Measurements from ENCODE around the gene MYO1G.

The MYO1G gene

DNA sequence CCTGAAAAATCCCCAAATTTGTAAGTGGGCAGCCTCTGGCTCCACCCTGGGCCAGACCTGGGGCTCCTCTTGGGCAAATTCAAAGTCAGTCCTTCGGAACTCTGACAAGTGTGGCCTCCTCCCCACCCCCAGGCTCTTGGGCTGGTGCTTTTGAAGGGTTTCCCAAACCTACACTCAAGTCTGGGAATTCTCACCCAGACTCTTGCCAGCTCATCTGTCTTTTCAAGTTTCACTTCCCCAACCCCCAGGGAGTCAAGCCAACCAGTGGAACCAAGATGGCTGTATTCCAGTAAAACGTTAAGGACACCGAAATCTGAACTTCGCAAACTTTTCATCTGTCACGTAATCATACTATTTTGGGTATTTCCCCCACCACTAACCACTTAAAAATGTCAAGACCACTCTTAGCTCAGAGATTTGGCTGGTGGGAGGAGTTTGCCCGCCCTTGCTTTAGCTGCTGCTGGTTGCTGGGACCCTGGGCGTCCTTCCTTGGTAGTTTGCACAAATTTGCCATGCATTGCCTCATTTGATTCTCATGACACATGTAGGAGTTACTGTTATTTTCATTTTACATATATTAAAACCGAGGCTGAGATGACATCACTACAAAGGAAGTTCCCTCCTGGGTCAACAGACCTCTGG is 1.7 kb upstream of the MYO1G start:
- DNase-seq (ENCODE audit: low read depth), result peak; percentile 58

DNA sequence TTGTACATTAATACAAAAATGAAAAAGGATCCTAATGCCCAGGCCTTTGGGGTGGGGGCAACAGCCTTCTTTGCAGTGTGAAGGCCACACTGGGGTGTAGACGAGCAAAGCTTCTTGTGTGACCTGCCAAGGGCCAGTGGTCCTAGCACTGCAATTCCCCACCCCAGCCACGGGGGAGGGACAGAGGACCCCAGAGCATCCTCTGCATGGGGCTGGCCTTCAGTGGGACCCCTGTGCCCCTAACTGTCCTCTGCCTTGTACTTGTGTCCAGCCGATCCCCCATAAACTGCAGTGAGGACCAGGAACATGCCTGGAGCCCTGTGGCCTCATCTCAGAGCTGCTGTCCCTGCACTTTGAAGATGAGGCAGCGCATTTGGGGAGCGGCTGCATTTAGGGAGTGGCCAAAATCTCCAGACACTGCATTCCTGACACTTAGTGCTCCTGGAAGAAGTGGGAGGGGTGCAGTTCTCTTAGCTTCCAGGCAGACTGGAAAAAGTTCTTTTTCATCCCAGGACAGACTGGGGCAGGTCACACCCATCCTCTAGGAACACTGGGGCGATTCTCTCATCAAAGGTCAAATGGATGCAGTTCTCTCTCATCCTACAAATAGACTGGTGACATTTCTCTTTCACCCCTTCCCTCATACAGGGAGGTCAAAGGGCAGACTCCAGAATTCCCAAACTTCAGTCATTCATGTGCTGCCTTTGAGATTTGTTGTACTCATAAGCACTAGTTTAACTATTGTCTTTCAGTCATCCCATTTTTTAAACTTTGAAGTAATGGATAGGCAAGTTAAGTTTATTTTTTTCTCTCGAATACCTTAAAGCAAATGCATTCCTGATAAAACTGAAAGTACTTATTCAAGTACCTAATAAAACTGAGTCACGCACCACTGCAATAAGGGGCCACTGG is 922 bp upstream of the MYO1G start:
- DNase-seq (ENCODE audit: low read depth), result no peak

DNA sequence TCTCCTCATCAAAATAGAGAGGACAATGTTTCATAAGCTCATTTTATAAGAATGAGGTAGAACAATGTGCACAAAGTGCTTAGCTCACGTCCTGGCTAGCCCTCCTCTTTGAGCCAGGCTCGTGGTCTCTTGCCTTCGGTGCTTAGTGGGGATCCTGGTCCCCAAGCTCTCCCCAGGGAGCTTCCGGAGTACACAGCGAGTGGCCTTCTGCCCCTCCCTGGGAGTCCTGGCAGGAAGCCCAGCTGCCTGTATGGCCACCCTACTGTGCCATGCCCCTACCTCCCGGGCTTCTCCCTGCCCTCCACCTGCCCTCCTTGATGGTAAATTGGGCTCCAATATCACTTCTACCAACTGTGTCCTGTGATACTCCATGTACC is 868 bp downstream of the MYO1G start:
- no peak for DNase-seq (ENCODE audit: low read depth)

DNA sequence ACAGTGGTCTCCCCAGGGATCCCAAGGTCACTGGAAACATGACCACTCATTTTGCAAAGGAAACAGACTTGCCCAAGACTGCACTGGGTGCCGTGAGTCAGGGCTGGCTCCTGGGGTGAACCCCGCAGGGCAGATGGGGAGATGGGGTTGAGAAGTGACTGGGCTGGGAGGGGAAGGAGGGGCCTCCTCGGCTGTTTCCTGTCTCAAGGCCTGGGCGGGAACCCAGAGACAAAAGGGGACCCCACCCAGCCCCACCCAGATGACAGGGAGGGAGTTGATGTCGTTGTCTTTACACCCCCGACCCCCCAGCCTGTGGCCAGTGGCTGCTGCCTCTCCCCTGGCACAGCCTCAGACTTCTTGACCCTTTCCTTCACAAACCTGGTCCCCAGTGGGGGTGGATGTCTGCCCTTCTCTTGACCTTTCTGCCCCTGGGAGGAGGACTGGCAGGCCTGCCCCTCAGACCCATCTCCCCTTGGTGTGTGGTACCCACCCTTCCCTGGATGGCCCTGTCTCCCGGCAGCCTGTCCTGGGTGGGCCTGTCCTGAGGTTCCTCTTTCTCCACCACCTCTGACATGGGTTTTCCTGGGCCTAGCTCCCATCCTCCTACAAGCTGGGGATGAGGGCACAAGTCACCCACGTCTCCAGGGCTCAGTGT is 1.4 kb downstream of the MYO1G start:
- peak; percentile 62 for DNase-seq (ENCODE audit: low read depth)

DNA sequence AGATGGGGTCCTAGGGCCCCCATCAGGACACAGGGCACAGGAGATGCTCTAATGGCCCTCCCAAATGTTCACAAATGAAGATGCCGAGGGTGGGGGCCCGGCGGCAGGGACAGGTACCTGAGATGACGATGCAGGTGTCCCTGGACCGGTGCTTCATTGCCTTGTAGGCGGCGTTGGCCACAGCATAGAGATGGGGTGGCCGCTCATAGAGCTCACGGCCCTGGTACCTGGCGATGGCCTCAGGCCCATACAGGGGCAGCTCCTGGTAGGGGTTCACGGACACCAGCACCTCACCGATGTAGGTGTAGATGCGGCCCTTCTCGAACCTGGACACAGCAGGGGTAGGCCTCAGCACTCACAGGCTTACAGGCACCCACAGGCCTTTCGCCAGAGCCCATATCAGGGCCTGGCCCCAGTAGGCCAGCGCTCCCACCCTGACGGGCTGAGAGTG is 2.0 kb downstream of the MYO1G start:
- no peak for DNase-seq (ENCODE audit: low read depth)

DNA sequence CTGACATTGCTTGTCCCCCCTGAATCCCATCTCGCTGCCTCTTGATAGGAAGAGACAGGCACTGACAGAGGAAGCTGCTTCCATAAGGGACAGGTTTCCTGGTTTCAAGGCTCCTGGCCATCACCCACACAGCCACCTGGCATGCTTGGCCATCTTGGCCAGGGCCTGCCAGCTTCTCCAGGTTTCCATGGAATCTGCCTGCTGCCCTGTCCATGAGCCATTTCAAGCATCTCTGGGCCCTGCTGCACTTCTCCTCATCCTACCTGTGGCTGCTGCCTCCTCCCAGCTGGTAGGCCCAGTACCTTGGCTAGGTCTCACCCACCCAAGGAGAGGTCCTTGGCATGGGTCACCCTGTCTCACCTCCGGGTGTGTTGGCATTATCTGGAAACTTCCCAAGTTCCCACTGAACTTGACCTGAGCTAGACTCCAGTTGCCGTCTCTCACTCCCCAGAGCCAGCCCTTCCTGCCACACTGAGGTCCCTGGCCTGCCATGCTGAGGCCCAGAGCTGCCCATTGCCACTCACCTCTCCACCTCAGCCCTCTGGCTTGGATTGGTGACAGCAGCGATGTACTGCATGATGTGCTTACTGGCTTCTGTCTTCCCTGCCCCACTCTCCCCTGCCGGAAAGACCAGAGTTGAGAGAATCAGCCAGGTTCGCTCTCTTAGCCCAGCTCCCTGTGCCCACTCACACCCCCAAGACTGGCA is 2.6 kb downstream of the MYO1G start:
- DNase-seq (ENCODE audit: low read depth), result no peak

DNA sequence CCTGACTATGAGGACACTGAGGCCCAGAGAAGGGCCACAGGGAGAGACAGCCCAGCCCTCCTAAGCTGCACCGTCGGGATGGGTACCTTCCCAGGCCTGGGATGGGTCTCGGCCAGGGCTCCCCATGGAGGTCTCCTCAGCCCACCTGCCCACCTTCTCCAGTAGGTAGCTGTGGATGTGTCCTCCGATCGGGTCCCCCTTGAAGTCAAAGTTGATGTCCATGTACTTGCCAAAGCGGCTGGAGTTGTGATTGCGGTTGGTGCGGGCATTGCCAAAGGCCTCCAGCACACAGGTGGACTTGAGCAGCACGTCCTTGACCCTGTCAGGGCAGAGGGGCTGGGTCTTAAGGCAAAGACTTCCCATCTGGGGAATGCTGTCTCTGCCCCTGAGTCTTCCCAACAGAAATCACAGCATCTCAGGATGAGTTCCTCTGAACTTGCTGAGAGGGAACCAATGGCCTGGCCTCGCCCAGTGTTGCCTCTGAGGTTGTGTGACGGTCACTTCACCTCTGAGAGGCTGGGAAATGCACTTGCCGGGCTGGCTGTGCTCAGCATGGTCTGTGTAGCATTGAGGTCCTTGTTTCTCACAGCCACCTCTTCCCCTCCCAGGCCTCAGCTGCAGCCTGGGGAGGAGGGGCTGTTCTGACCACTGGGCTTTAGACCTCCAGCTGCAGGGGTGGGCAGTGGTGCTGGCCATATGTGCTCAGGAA is 3.3 kb downstream of the MYO1G start:
- DNase-seq (ENCODE audit: low read depth), result no peak

DNA sequence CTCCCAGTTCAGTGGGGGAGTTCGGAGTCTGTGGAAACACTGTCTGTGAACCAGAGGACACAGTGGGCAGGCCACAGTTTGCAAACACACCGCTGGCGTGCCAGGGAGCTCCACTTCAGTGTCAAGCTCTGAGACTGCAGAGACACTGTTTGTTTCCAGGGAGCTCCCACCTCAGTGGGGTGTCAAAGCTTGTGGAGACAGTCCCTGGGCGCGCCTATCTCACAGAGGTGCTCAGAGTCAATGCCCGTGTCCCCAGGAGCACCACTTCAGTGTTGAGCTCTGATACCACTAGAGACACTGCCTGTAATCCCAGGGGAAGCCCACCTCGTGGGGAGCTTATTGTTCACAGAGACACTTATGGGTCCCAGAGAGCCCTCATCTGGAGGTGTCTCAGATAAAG is 4.3 kb downstream of the MYO1G start:
- no peak for DNase-seq (ENCODE audit: low read depth)

DNA sequence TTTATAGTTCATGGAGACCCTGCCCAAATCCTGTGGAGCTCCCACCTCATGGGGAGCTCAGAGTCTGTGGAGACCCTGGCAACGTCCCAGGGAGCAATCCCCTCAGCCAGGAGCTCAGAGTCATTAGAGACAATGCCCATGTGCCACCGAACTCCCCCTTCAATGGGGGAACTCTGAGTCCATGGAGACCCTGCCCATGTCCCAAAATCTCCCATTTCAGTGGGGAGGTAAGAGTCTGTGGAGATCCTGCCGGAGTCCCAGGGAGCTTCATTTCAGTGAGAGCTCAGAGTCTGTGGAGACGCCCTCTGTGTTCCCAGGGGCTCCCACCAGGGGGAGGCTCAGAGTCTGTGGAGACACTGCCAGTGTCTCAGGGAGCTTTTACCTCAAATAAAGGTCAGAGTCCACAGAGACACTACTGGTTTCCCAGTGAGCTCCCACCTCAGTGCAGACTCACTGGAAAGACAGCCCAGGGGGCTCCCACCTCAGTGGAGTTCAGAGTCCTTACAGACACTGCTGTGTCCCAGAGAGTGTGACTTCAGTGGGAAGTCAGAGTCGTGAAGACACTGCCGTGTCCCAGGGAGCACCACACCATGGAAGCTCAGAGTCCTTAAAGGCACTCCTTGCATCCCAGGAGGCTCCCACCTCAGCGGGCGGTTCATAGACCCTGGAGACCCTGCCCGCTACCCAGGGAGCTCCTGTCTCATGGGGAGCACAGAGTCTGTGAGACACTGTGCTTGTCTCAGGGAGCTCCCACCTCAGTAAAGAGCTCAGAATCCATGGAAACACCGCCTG is 5.0 kb downstream of the MYO1G start:
- DNase-seq (ENCODE audit: low read depth), result no peak

DNA sequence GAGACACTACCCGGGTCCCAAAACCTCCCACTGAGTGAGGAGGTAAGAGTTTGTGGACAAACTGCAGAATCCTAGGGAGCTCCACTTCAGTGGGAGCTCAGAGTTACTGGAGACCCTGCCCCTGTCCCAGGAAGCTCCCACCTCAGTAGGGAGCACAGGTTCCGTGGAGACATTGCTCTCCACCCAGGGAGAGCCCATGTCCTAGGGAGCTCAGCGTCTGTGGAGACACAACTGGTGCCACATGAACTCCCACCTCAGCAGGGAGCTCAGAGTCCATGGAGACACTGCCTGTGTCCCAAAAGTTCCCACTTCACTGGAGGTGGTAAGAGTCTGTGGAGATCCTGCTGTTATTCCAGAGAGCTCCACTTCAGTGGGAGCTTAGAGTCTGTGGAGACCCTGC is 6.3 kb downstream of the MYO1G start:
- DNase-seq (ENCODE audit: low read depth), result no peak

DNA sequence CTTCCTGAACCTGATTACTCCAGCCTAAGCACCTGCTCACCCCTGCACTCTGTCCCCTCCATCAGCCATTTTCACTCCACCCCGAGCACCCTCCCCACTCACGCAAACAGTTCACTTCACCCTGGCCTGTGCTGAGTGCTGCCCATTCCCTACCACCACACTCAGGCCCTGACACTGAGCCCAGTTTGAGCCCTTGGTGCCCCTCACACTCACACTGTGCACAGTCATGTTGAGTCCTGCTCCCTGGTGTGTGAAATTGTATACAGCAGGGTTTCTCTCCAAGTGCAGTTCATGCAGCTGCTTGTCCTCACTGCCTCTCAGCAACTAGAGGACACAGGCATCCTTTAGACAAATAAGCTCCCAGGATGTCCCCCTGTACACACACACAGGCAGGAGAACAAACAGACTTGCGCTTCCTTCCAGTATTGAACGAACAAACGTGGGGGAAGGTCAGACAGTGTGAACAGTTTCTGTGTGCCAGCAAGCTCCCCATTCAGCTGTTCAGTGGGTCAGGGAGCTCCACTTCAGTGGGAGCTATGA is 6.8 kb downstream of the MYO1G start:
- DNase-seq (ENCODE audit: low read depth), result no peak

DNA sequence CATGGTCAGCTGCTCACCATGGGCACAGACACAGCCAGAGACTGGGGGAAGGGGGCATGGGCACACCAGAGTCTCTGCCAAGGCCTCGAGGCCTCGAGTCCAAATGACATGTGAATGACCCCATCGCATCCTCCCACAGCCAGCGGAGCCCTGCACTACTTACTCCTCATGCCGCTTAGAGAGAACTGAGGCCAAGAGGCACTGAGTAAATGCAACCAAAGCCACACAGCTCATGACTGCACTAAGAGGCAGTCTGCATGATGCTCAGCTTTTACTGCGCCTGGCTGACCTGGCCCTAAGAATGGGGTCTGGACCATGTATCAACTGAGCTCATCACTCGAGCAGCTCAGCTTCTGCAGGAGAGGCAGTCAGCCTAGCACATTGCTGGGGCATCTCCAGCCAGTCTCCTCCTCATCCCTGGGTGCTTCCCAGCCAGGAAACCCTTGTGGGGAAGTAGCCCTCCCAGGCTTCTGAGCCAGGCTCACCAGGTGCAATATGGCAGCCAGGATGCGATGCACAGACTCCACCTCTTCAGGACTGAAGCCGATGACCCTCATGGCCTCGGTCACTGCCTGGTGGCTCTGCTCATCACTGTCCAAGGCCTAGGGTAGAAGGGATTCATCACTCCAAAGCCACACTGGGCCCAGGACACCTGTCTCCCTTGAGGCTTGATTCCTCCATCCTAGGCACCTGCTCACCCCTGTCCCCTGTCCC is 7.5 kb downstream of the MYO1G start:
- no peak for DNase-seq (ENCODE audit: low read depth)

DNA sequence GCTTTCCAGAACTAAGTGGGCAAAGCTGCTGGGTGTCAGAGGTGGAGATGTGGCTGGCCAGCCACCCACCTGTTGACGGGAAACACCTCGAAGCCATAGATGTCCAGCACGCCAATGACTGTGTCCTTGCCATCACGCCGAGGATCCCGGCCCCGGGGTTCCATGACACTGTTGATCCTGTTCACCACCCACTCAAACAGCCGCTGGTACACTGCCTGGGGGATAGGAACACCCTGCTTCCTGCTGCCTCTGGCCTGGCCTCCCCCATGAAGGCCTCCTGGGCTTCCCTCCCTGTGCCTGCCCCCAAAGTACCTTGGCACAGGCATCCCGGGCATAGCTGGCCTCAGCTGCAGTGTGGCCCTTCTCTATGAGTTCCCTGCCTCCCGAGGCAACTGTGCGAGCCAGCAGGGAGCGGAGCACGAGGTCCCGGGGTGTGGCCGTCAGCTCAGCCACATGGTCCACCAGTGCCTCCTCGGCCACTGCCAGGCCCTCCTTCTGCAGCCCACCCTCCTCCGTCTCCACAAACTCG is 8.2 kb downstream of the MYO1G start:
- no peak for DNase-seq (ENCODE audit: low read depth)

DNA sequence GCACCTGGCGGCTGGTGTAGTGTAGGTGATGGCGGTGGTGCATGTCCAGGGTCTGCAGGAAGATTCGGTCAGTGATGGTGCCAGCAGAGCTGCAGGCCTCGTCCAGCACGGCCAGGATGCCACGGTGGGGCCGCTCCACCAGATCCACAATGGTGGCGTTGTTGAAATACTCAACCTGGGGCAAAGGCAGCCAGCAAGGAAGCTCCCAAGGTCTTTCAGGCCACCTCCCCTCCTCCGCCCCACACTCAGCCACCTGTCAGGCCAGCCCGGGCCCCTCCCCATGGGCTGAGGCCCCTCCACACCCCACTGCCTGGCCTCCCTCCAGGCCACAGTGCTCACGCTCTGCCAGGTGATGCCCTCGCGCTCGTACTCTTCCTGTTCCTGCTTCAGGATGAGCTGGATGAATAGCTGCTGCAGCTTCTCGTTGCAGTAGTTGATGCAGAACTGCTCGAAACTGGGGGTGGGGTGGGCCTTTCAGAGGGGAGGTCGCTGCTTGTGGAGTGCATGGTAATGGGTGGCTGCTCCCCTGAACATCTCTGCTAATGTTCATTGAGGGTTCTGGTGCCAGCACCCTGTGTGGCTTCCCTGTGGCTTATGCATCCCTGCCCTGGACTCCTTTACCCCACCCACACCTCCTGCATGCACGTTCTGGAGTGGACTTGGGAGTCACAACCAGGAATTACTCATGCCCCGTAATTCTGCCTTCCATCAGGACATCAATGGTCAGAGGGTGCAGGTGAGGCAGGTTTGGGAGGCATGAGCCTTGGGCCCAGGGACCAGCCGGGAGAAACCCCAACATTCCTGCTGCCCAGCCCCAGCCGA is 8.9 kb downstream of the MYO1G start:
- DNase-seq (ENCODE audit: low read depth), result no peak

DNA sequence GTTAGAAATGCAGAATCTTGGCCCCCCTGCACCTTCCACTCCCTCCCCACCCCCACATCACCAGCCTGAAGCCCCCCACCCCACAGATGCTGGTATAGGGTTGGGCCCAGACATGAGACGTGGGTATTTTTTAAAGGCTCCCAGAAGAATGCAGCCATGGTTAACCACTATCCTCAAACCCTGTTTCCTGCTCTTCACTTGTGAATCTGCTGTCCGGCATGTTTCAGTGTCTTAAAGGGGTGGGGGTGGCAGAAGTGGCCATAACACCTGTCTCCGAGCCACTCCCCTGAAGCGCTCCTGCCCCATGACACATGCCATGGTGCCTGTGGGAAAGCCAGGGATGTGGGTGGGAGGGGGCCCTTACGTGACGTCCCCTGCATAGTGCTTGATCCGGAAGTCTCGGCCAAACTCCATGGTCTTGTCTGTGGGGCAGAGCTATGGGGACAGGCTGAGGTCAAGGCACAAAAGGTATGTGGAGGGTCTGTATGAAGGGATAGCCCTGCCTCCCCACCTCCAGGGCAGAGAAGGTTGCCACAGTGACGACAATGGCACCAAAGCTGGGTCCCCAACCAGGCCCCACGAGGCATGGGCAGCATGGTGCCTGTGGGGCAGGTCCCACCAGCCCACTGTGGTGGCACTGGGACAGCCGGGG is 9.6 kb downstream of the MYO1G start:
- no peak for DNase-seq (ENCODE audit: low read depth)

DNA sequence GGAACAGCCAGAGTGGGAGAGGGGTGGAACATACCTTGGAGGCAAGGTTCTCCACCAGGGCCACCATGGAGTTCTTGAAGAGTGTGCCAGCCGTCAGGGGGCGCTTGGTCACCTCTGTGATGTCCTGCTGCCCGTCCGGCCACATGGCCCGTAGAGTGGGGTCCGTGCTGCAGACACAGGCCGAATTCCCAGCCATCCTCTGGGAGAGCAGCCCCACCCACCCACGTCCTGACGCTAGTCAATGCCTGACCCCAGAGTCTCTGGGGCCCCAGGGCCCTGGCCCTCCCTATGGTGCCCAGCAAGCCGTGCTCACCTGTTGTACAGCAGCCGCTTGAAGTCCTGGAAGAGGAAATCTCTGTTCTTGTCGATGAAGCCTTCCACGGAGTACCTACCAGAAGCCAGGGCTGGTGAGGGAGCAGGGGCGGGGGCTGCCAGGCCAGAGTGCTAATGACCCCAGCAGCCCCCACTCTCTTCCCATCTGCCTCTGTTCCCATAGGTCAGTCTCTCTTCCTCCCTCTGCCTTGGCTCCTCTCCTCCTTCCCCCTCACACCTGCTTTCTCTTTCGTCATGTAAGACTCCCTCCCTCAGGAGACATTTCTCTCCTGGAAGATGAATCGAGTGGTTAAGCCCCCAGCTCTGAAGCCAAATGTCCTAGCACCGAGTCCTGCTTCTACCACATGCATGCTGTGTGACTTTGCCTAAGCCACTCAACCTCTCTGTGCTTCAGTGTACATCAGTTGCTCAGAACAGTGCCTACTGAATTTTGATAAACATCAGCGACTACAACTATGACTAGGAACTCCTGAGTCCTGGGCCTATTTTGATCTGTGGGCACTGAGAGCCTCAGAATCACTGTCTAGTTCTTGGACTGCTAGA is 11.0 kb downstream of the MYO1G start:
- no peak for DNase-seq (ENCODE audit: low read depth)

Data from stimulated activated CD8-positive, alpha-beta memory T cell treated with anti-CD3 and anti-CD28 coated beads, Interleukin-7, amount 100 ng/mL, for 24 hours (primary cell).